ENCODE measurements around the gene TP53TG3E. TPM values are rescaled to one million over a fixed set of nuclear protein-coding genes. Genes with fewer than 3 reads are reported as not detected.
"Not testable (repeated sequence)": the region's sequence is repeated elsewhere in the genome, so short reads cannot be mapped to it uniquely, and the experiment has no call there.

TP53TG3E gene
- not detected in 2 replicates for total RNA-seq

DNA sequence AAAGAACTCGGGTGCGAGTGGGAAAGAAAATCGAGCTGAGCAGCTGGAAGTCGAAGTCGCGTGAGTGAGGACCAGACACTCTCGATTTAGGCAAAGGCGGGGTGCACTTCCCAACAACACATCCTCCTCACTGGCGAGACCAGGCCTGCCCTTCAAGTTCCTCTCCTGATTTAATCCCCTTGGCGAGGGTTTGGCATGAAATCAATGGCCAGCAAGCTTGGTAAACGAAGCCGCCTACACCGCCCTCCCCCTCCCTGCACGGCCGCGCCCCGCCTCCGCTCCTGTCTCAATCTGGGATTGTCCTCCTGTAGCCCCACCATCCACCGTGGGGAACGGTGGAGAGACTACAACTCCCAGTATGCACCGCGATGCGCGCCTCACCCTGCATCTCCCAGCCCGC lies at the start of gene TP53TG3E:
TP53TG3E (plus strand) TSS at position 301 of the 400 bp plus-strand sequence; CDS start at position 369, 68 bp downstream.
- not testable (repeated sequence) for DNase-seq (ENCODE audit: low read depth)

- DNase-seq (ENCODE audit: low read depth), result not testable (repeated sequence)
Observed at GRCh38 chr16:33336226-33337012, 32.3 kb downstream of the TP53TG3E start.

DNA sequence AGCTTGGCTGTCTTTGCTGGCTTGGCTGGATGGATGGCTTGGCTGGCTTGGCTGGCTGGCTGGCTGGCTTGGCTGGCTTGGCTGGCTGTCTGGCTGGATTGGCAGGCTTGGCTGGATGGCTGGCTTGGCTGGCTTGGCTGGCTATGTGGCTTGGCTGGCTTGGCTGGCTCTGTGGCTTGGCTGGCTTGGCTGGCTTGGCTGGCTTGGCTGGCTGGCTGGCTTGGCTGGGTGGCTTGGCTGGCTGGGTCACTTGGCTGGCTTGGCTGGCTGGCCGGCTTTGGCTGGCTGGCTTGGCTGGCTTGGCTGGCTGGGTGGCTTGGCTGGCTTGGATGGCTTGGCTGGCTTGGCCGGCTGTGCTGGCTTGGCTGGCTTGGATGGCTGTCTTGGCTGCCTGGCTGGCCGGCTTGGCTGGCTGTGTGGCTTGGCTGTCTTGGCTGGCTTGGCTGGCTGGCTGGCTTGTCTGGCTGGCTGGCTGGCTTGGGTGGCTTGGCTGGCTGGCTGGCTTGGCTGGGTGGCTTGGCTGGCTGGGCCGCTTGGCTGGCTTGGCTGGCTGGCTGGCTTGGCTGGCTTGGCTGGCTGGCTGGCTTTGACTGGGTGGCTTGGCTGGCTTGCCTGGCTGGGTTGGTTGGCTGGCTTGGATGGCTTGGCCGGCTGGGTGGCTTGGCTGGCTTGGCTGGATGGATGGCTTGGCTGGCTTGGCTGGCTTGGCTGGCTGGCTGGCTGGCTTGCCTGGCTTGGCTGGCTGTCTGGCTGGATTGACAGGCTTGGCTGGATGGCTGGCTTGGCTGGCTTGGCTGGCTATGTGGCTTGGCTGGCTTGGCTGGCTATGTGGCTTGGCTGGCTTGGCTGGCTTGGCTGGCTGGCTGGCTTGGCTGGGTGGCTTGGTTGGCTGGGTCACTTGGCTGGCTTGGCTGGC lies 33.8 kb downstream of the TP53TG3E start:
- DNase-seq (ENCODE audit: low read depth), result not testable (repeated sequence)

DNA sequence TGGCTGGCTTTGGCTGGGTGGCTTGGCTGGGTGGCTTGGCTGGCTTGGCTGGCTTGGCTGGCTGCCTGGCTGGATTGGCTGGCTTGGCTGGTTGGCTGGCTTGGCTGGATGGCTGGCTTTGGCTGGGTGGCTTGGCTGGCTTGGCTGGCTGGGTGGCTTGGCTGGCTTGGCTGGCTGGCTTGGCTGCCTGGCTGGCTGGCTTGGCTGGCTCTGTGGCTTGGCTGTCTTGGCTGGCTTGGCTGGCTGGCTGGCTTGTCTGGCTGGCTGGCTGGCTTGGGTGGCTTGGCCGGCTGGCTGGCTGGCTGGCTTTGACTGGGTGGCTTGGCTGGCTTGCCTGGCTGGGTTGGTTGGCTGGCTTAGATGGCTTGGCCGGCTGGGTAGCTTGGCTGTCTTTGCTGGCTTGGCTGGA lies 34.4 kb downstream of the TP53TG3E start:
- DNase-seq (ENCODE audit: low read depth), result not testable (repeated sequence)

GRCh38 chr16:33339093-33340061 lies 35.3 kb downstream of the TP53TG3E start:
- DNase-seq (ENCODE audit: low read depth), result not testable (repeated sequence)

Other genes with a start within 250 kb of the TP53TG3E start
- gene TP53TG3C, start 110.1 kb upstream of the TP53TG3E start, total RNA-seq, result not detected in 2 replicates
- gene TP53TG3B, start 56.5 kb downstream of the TP53TG3E start, total RNA-seq, result not detected in 2 replicates
- gene TP53TG3F, start 155.3 kb downstream of the TP53TG3E start, total RNA-seq, result not detected in 2 replicates